GM12864 (cell line): ENCODE data around the gene PIK3R5.

Experiments
- DNase-seq: peaks from one replicate; pipeline ENCODE4 v3.0.0-alpha.2; 2011; ENCODE audit warnings: low read depth
- H3K4me3 ChIP-seq: 2 replicates; pipeline ENCODE4 v1.5.1; 2011; ENCODE audit warnings: mild to moderate bottlenecking, low read depth, low read length, control low read depth
- TF ChIP-seq, protein P1 (sequence below): IDR thresholded peaks from 2 replicates; pipeline ENCODE4 v1.5.1; 2011; ENCODE audit warnings: low read depth, mild to moderate bottlenecking, moderate library complexity, low read length, control low read depth, inconsistent platforms; ENCODE audit errors: missing control alignments

The PIK3R5 gene

DNA sequence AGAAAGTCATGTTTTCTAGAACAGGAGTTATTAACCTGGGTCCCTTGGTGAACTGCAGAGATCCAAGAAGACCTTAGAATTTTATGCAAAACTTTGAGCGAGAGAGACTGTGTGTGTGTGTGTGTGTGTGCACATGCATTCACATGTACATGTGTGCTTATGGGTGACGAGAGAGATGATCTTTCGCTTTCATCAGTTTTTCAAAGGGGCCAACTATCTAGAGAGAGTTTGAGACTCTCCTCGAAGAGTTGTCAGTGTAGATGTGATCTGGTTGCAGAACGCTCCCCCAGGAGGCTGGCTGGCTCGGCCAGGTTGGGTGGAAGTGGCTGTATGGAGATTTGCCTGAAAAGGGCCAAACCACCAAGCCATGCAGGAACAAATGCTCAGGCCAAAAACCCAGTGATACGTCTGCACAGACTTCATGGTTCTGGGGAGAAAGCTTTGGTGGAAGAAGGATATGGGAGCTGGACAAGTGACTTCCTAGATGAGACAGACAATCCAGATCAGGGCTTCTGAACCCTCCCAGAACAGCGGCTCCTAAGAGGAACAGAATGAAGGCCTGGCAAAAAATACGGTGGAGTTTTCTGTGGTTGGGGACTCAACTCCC is 6.1 kb downstream of the PIK3R5 start:
- no peak overlapping the region for H3K4me3 ChIP-seq
- DNase-seq = no peak
- TF ChIP-seq, protein P1, sequence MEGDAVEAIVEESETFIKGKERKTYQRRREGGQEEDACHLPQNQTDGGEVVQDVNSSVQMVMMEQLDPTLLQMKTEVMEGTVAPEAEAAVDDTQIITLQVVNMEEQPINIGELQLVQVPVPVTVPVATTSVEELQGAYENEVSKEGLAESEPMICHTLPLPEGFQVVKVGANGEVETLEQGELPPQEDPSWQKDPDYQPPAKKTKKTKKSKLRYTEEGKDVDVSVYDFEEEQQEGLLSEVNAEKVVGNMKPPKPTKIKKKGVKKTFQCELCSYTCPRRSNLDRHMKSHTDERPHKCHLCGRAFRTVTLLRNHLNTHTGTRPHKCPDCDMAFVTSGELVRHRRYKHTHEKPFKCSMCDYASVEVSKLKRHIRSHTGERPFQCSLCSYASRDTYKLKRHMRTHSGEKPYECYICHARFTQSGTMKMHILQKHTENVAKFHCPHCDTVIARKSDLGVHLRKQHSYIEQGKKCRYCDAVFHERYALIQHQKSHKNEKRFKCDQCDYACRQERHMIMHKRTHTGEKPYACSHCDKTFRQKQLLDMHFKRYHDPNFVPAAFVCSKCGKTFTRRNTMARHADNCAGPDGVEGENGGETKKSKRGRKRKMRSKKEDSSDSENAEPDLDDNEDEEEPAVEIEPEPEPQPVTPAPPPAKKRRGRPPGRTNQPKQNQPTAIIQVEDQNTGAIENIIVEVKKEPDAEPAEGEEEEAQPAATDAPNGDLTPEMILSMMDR = no peak

DNA sequence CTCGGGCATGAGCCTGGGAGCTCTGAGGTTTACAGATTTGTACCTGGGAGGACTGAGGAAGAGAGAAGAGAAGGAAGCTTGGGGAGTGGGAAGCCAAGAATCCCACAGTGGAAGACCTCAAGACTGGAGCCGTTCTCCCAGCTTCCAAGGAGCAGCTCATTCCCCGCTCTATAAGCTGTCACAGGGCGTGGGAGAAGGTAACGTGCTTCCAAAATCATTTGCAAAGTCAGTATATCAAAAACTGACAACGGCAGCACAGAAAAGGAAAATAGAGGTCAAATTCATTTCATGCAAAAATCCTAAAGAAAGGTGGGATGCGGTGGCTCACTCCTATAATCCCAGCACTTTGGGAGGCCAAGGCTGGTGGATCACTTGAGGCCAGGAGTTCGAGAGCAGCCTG is 7.8 kb downstream of the PIK3R5 start:
- no peak for DNase-seq

DNA sequence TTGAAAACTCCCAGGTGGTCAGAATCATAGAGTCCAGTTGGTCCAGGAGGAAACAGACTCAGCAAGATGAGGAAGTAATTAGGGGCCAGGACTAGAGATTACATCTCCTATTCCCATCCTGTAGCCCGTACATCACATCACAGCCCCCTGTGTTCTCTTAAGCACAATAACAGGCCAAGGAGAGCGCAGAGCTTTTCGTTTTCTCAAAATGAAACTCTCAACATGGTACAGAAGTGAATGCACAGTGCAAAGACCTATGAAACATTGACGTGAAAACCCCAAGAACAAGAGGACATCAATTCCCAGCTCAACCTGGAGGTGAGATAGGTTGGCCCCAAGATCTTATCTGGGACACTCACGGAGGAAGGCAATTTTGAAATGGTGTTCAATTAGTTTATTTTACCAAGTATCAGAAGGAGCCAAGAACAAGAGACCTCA is 9.0 kb downstream of the PIK3R5 start:
- TF ChIP-seq, protein P1 = no peak
- no peak for DNase-seq
- no peak overlapping the region; the same call in 1 of the 2 replicates for H3K4me3 ChIP-seq

More for the DNA sequence above, 7.8 kb downstream of the PIK3R5 start:
- no peak overlapping the region for H3K4me3 ChIP-seq
- TF ChIP-seq, protein P1 = no peak

DNA sequence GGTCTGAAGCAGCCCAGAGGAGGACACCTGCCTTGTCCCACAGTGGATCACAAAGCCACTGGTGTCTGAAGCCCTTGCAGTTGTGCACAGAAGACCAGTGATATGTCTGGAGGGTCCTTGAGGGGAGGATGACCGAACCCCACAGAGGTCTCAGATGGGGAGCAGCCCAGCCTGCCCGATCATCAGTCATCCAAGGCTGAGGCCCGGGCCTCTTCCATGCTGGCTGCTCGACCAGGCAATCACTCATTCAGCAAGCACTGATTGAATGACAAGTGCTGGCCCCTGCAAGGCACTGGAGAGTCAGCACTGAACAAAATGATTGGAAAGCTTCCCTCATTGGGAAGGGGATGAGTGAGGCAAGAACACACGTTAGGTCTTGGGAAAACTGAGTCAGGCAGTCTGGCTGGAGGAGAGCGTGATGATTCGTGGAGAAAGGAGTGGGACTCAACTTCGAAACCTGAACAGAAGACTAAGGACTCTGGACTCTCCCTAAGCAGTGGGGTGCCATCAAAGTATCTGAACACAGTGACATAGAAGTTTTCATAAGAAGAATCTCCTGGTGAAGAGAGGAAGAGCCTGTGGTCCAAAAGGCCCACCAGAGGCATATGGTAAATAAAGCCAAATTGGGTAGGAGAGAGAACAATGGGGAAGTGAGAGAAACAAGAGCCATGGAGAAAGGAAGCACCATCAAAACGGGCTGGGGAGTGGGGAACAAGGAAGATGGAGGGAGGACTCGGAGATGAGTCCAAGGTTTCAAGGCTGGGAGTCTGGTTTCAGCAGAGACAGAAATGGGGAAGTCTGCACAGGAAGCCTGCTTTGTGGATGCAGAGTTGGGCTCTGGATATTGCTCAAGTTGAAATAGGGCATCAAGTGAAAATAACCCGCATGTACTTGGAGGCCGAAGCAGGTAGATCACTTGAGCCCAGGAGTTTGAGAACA is 10.2 kb downstream of the PIK3R5 start:
- no peak overlapping the region for H3K4me3 ChIP-seq
- no peak for DNase-seq
- TF ChIP-seq, protein P1 = no peak

DNA sequence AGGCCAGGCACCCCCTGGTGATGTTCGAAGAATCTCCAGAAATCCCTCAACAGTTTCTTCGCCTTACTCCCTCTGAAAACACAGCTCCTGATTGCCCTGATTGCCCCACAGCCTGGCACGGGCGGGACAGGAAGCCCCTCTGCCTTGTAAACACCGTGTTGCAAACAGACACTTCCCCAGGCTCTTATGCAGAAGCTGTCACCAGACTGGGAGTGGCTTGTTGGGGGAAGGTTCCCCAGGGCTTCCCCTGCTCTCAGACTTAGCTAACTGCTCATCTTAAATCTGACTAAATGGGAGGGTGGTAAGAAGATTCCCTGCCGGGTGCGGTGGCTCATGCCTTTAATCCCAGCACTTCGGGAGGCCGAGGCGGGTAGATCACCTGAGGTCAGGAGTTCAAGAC is 11.2 kb downstream of the PIK3R5 start:
- no peak overlapping the region for H3K4me3 ChIP-seq
- TF ChIP-seq, protein P1 = no peak
- DNase-seq = no peak

DNA sequence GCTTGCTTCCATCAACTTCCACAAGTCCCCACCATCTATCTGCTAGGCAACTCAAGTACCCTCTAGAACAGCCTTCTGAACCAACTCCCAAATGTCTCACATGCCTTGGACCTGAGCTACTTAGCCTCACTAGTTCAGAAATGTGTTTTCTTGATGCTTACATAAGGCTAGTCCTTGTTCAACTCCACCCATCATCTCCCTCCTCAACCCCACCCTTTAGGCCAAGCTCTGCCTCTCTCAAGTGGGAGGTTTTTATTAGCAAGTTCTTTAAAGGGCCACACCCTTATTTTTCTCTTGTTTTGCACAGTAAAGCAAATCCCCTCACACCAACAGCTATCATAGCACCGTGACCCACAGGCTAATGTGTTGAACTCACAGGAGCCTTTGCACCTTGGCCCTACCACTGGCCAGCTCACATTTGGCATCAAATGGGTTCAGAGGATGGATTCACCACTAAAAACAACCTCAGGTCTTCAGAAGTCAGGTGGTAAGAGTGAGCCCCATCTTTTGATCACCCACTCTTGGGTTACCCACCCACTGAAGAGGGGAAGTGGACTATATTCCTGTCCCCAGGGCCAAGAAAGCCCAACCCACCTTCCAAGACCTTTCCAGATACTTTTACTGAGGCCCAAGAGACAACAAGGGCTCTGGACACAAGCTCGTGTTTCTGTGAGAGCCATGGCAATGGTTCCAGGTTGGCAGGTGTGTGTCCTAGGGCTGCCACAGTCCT is 12.2 kb downstream of the PIK3R5 start:
- TF ChIP-seq, protein P1 = no peak
- DNase-seq = no peak
- H3K4me3 ChIP-seq = no peak overlapping the region
